GM18858 (cell line): ENCODE measurements around the gene AEBP2.

Source experiments
- ATAC-seq: cut with Tn5 transposase; IDR thresholded peaks from one replicate; pipeline ENCODE4 v1.9.1; 2021; ENCODE audit not compliant: unreplicated experiment

The AEBP2 gene

GRCh38 chr12:19547271-19547671, 108.0 kb downstream of the AEBP2 start:
- ATAC-seq = no peak

GRCh38 chr12:19548834-19549233, 109.5 kb downstream of the AEBP2 start:
- ATAC-seq = no peak

GRCh38 chr12:19550626-19551025, 111.3 kb downstream of the AEBP2 start:
- peak; percentile 41 for ATAC-seq

- peak; percentile 88 for ATAC-seq
These were observed 113.3 kb downstream of the AEBP2 start for GRCh38 chr12:19552441-19553097.

GRCh38 chr12:19553175-19553574, 113.9 kb downstream of the AEBP2 start:
- no peak for ATAC-seq

- no peak for ATAC-seq
These were observed 122.2 kb downstream of the AEBP2 start for GRCh38 chr12:19561411-19561961.
